B cell (primary cell): ENCODE measurements around the gene CDC42BPG.

Experiments
- CTCF ChIP-seq: fragments of 200-600 bp; IDR thresholded peaks from one replicate; pipeline ENCODE4 v1.8.0; 2022; ENCODE audit warnings: antibody characterized with exemption, mild to moderate bottlenecking
- EZH2 ChIP-seq: IDR thresholded peaks from 2 replicates; pipeline ENCODE4 v1.6.1; 2012; ENCODE audit warnings: borderline replicate concordance, low read depth, mild to moderate bottlenecking, moderate library complexity, low read length; ENCODE audit not compliant: insufficient read depth, poor library complexity, severe bottlenecking

GRCh38 chr11:64801158-64801464 lies 43.3 kb downstream of the CDC42BPG start:
- no peak for TF ChIP-seq CTCF
- TF ChIP-seq EZH2 = no peak
